Ishikawa (cell line): ENCODE data around the gene ZNF107.

Source experiments
- CEBPB ChIP-seq: IDR thresholded peaks from 2 replicates; pipeline ENCODE4 v1.6.1; 2012
- CREB1 ChIP-seq: IDR thresholded peaks from 2 replicates; pipeline ENCODE4 v1.6.1; 2012; ENCODE audit warnings: low read depth
- EGR1 ChIP-seq: IDR thresholded peaks from 2 replicates; pipeline ENCODE4 v1.6.1; 2012
- EP300 ChIP-seq: IDR thresholded peaks from 2 replicates; pipeline ENCODE4 v1.6.1; 2012; ENCODE audit warnings: borderline replicate concordance
- FOXM1 ChIP-seq: IDR thresholded peaks from 2 replicates; pipeline ENCODE4 v1.6.1; 2012; ENCODE audit warnings: low read depth, borderline replicate concordance
- NFIC ChIP-seq: IDR thresholded peaks from 2 replicates; pipeline ENCODE4 v1.6.1; 2012
- RAD21 ChIP-seq: IDR thresholded peaks from 2 replicates; pipeline ENCODE4 v1.6.1; 2012; ENCODE audit warnings: low read depth
- REST ChIP-seq: IDR thresholded peaks from 2 replicates; pipeline ENCODE4 v1.6.1; 2012; ENCODE audit warnings: low read depth, mild to moderate bottlenecking
- TAF1 ChIP-seq: IDR thresholded peaks from 2 replicates; pipeline ENCODE4 v1.6.1; 2012; ENCODE audit warnings: low read depth, mild to moderate bottlenecking
- TCF12 ChIP-seq: IDR thresholded peaks from 2 replicates; pipeline ENCODE4 v1.6.1; 2012; ENCODE audit warnings: low read depth
- TEAD4 ChIP-seq: IDR thresholded peaks from 2 replicates; pipeline ENCODE4 v1.6.1; 2012
- YY1 ChIP-seq: IDR thresholded peaks from 2 replicates; pipeline ENCODE4 v1.6.1; 2012; ENCODE audit warnings: low read depth
- ZBTB7A ChIP-seq: IDR thresholded peaks from 2 replicates; pipeline ENCODE4 v1.6.1; 2012; ENCODE audit warnings: low read depth
- TF ChIP-seq, protein P1 (sequence below): IDR thresholded peaks from 2 replicates; pipeline ENCODE4 v1.6.1; 2012
- TF ChIP-seq, protein P2 (sequence below): IDR thresholded peaks from 2 replicates; pipeline ENCODE4 v1.6.1; 2012

The ZNF107 gene

GRCh38 chr7:64686493-64687184, 20.7 kb downstream of the ZNF107 start:
- TF ChIP-seq, protein P1, sequence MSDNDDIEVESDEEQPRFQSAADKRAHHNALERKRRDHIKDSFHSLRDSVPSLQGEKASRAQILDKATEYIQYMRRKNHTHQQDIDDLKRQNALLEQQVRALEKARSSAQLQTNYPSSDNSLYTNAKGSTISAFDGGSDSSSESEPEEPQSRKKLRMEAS, result no peak
- TF ChIP-seq RAD21, result no peak
- TF ChIP-seq CREB1, result no peak
- no peak for TF ChIP-seq NFIC
- TF ChIP-seq EGR1, result no peak
- no peak for TF ChIP-seq REST
- no peak for TF ChIP-seq TAF1
- TF ChIP-seq EP300, result no peak
- TF ChIP-seq ZBTB7A, result no peak

DNA sequence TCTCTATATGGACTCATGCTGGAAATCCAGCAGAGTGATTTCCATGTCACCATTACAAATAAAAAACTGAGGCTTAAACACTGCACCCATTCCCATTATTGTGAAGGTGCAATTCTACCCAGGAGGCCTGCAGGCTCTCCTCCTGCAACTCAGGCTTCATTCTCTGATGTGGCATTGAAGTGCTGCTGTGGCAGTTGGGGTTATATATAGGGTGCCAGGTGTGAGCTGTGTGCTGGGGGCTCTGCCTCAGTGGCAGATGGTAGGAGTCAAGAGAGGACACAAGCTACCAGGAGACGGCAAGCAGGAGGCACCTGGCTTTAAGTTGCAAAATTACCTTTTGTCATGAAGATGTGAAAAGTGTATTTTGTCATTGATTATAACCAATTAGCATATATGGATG, 21.3 kb downstream of the ZNF107 start:
- TF ChIP-seq, protein P2, sequence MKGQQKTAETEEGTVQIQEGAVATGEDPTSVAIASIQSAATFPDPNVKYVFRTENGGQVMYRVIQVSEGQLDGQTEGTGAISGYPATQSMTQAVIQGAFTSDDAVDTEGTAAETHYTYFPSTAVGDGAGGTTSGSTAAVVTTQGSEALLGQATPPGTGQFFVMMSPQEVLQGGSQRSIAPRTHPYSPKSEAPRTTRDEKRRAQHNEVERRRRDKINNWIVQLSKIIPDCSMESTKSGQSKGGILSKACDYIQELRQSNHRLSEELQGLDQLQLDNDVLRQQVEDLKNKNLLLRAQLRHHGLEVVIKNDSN, result no peak
- no peak for TF ChIP-seq EGR1

GRCh38 chr7:64688988-64689387, 23.1 kb downstream of the ZNF107 start:
- TF ChIP-seq REST (no peak), FOXM1 (no peak), EGR1 (no peak), TCF12 (no peak), NFIC (no peak), ZBTB7A (no peak), CREB1 (no peak), YY1 (no peak), TAF1 (no peak), CEBPB (no peak), RAD21 (no peak), TEAD4 (no peak)
- TF ChIP-seq, protein P1, result no peak

DNA sequence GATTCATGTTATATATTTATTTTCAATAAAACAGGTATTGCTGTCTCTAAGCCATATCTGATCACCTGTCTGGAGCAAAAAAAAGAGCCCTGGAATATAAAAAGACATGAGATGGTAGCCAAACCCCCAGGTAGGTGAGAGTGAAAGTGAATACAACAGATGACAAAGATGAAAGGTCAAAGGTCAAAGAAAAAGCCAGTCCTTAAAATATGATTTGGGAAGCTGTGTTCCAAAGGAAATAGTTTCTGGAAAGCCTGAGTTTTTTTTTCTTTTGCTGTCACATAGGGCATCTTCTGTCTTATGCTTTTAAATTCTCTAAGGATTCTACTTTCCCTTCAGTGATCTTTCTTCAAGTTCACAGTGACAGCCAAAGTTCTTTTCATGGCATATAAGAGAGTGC, 25.9 kb downstream of the ZNF107 start:
- TF ChIP-seq EGR1, result no peak
- no peak for TF ChIP-seq EP300
- no peak for TF ChIP-seq CEBPB
- no peak for TF ChIP-seq NFIC
- TF ChIP-seq YY1, result no peak
- no peak for TF ChIP-seq TAF1
- TF ChIP-seq RAD21, result no peak
- no peak for TF ChIP-seq TCF12
- TF ChIP-seq, protein P2, result no peak
- no peak for TF ChIP-seq ZBTB7A
- no peak for TF ChIP-seq REST
- TF ChIP-seq, protein P1, result no peak
- TF ChIP-seq TEAD4, result no peak
- TF ChIP-seq FOXM1, result no peak
- no peak for TF ChIP-seq CREB1
